Panc1 (cell line): ENCODE results near the gene CD96.

Source experiments
- POLR2AphosphoS5 ChIP-seq: IDR thresholded peaks from 2 replicates; pipeline ENCODE4 v1.6.1; 2012; ENCODE audit warnings: mild to moderate bottlenecking, low read depth, low read length, moderate library complexity
- SIN3A ChIP-seq: IDR thresholded peaks from 2 replicates; pipeline ENCODE4 v1.6.1; 2012; ENCODE audit warnings: low read depth, mild to moderate bottlenecking, low read length, moderate library complexity, borderline replicate concordance; ENCODE audit not compliant: insufficient read depth
- TCF7L2 ChIP-seq: IDR thresholded peaks from 2 replicates; pipeline ENCODE4 v1.6.1; 2011; ENCODE audit warnings: mild to moderate bottlenecking, low read depth, low read length, inconsistent platforms
- TF ChIP-seq, protein P1 (sequence below): fragments of 450-650 bp; IDR thresholded peaks from 2 replicates; pipeline ENCODE4 v1.5.1; 2017; ENCODE audit warnings: mild to moderate bottlenecking
- TF ChIP-seq, protein P2 (sequence below), 2 experiments: IDR thresholded peaks; 2 replicates each; pipeline ENCODE4 v1.6.1; 2011 to 2012; ENCODE audit warnings: low read depth in 2 of 2, control low read depth in 1 of 2, low read length in 1 of 2, mild to moderate bottlenecking in 1 of 2, moderate library complexity in 1 of 2; ENCODE audit not compliant: insufficient read depth in 1 of 2

- no peak for TF ChIP-seq POLR2AphosphoS5
- TF ChIP-seq, protein P1, sequence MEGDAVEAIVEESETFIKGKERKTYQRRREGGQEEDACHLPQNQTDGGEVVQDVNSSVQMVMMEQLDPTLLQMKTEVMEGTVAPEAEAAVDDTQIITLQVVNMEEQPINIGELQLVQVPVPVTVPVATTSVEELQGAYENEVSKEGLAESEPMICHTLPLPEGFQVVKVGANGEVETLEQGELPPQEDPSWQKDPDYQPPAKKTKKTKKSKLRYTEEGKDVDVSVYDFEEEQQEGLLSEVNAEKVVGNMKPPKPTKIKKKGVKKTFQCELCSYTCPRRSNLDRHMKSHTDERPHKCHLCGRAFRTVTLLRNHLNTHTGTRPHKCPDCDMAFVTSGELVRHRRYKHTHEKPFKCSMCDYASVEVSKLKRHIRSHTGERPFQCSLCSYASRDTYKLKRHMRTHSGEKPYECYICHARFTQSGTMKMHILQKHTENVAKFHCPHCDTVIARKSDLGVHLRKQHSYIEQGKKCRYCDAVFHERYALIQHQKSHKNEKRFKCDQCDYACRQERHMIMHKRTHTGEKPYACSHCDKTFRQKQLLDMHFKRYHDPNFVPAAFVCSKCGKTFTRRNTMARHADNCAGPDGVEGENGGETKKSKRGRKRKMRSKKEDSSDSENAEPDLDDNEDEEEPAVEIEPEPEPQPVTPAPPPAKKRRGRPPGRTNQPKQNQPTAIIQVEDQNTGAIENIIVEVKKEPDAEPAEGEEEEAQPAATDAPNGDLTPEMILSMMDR: no peak
- no peak for TF ChIP-seq SIN3A
- TF ChIP-seq, protein P2, sequence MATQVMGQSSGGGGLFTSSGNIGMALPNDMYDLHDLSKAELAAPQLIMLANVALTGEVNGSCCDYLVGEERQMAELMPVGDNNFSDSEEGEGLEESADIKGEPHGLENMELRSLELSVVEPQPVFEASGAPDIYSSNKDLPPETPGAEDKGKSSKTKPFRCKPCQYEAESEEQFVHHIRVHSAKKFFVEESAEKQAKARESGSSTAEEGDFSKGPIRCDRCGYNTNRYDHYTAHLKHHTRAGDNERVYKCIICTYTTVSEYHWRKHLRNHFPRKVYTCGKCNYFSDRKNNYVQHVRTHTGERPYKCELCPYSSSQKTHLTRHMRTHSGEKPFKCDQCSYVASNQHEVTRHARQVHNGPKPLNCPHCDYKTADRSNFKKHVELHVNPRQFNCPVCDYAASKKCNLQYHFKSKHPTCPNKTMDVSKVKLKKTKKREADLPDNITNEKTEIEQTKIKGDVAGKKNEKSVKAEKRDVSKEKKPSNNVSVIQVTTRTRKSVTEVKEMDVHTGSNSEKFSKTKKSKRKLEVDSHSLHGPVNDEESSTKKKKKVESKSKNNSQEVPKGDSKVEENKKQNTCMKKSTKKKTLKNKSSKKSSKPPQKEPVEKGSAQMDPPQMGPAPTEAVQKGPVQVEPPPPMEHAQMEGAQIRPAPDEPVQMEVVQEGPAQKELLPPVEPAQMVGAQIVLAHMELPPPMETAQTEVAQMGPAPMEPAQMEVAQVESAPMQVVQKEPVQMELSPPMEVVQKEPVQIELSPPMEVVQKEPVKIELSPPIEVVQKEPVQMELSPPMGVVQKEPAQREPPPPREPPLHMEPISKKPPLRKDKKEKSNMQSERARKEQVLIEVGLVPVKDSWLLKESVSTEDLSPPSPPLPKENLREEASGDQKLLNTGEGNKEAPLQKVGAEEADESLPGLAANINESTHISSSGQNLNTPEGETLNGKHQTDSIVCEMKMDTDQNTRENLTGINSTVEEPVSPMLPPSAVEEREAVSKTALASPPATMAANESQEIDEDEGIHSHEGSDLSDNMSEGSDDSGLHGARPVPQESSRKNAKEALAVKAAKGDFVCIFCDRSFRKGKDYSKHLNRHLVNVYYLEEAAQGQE (IDR thresholded peaks at IDR 0.05; ENCODE audit: insufficient read depth in 1 of 2, low read depth in 2 of 2, low read length in 1 of 2): no peak
- TF ChIP-seq TCF7L2: no peak
Observed at GRCh38 chr3:111571907-111572460, 30.0 kb downstream of the CD96 start.
